ENCODE measurements around the gene RBM28.

RBM28 gene

GRCh38 chr7:128378637-128379036 is 34.9 kb upstream of the RBM28 start:
- no peak overlapping the region for H3K4me3 ChIP-seq (ENCODE audit: low read depth, low read length)
- DNase-seq (ENCODE audit: low read depth) = no peak

GRCh38 chr7:128376077-128376476 is 32.4 kb upstream of the RBM28 start:
- H3K4me3 ChIP-seq (ENCODE audit: low read depth, low read length) = no peak overlapping the region
- no peak for DNase-seq (ENCODE audit: low read depth)

- no peak overlapping the region for H3K4me3 ChIP-seq (ENCODE audit: low read depth, low read length)
- no peak for DNase-seq (ENCODE audit: low read depth)
Measured at GRCh38 chr7:128374041-128374440, 30.3 kb upstream of the RBM28 start.

- H3K4me3 ChIP-seq (ENCODE audit: low read depth, low read length) = no peak overlapping the region
- no peak for DNase-seq (ENCODE audit: low read depth)
Measured at GRCh38 chr7:128373606-128374005, 29.9 kb upstream of the RBM28 start.

GRCh38 chr7:128370491-128370890 is 26.8 kb upstream of the RBM28 start:
- no peak overlapping the region for H3K4me3 ChIP-seq (ENCODE audit: low read depth, low read length)
- no peak for DNase-seq (ENCODE audit: low read depth)

- no peak for DNase-seq (ENCODE audit: low read depth)
- H3K4me3 ChIP-seq (ENCODE audit: low read depth, low read length) = no peak overlapping the region
Measured at GRCh38 chr7:128366986-128367385, 23.3 kb upstream of the RBM28 start.

- no peak for DNase-seq (ENCODE audit: low read depth)
- H3K4me3 ChIP-seq (ENCODE audit: low read depth, low read length) = no peak overlapping the region
Measured at GRCh38 chr7:128366300-128366699, 22.6 kb upstream of the RBM28 start.

GRCh38 chr7:128365432-128365831 is 21.7 kb upstream of the RBM28 start:
- no peak for DNase-seq (ENCODE audit: low read depth)

GRCh38 chr7:128364166-128364870 is 20.6 kb upstream of the RBM28 start:
- H3K4me3 ChIP-seq (ENCODE audit: low read depth, low read length) = no peak overlapping the region
- DNase-seq (ENCODE audit: low read depth) = no peak

More at GRCh38 chr7:128365432-128365831, 21.7 kb upstream of the RBM28 start:
- H3K4me3 ChIP-seq (ENCODE audit: low read depth, low read length) = no peak overlapping the region

GRCh38 chr7:128363261-128363721 is 19.6 kb upstream of the RBM28 start:
- H3K4me3 ChIP-seq (ENCODE audit: low read depth, low read length) = no peak overlapping the region
- DNase-seq (ENCODE audit: low read depth) = no peak

- no peak for DNase-seq (ENCODE audit: low read depth)
Measured at GRCh38 chr7:128362670-128363069, 19.0 kb upstream of the RBM28 start.

GRCh38 chr7:128361411-128362379 is 18.0 kb upstream of the RBM28 start, which contains the start of gene PRRT4:
PRRT4 (minus strand) TSS chr7:128361690.
- DNase-seq (ENCODE audit: low read depth) = no peak

More at GRCh38 chr7:128362670-128363069, 19.0 kb upstream of the RBM28 start:
- H3K4me3 ChIP-seq (ENCODE audit: low read depth, low read length) = no peak overlapping the region

GRCh38 chr7:128360359-128360678 is 16.6 kb upstream of the RBM28 start:
- H3K4me3 ChIP-seq (ENCODE audit: low read depth, low read length) = no peak overlapping the region
- DNase-seq (ENCODE audit: low read depth) = no peak

More at GRCh38 chr7:128361411-128362379, 18.0 kb upstream of the RBM28 start, which contains the start of gene PRRT4:
- peak within 1 kb of the TSS; percentile 49 for H3K4me3 ChIP-seq (ENCODE audit: low read depth, low read length)

GRCh38 chr7:128359939-128360338 is 16.2 kb upstream of the RBM28 start:
- no peak overlapping the region for H3K4me3 ChIP-seq (ENCODE audit: low read depth, low read length)
- DNase-seq (ENCODE audit: low read depth) = no peak

- DNase-seq (ENCODE audit: low read depth) = no peak
- H3K4me3 ChIP-seq (ENCODE audit: low read depth, low read length) = no peak overlapping the region
Measured at GRCh38 chr7:128359336-128359735, 15.6 kb upstream of the RBM28 start.

GRCh38 chr7:128358233-128358632 is 14.5 kb upstream of the RBM28 start:
- H3K4me3 ChIP-seq (ENCODE audit: low read depth, low read length) = no peak overlapping the region
- no peak for DNase-seq (ENCODE audit: low read depth)

- no peak for DNase-seq (ENCODE audit: low read depth)
- H3K4me3 ChIP-seq (ENCODE audit: low read depth, low read length) = no peak overlapping the region
Measured at GRCh38 chr7:128357217-128357613, 13.5 kb upstream of the RBM28 start.

GRCh38 chr7:128356546-128357216 is 13.0 kb upstream of the RBM28 start:
- H3K4me3 ChIP-seq (ENCODE audit: low read depth, low read length) = no peak overlapping the region
- no peak for DNase-seq (ENCODE audit: low read depth)

GRCh38 chr7:128353610-128354009 is 9.9 kb upstream of the RBM28 start:
- no peak overlapping the region for H3K4me3 ChIP-seq (ENCODE audit: low read depth, low read length)
- DNase-seq (ENCODE audit: low read depth) = no peak

- DNase-seq (ENCODE audit: low read depth) = no peak
Measured at GRCh38 chr7:128353189-128353588, 9.5 kb upstream of the RBM28 start.

More at GRCh38 chr7:128353189-128353588, 9.5 kb upstream of the RBM28 start:
- no peak overlapping the region for H3K4me3 ChIP-seq (ENCODE audit: low read depth, low read length)

Measured in skeletal muscle cell (primary cell).